T-cell (primary cell): ENCODE results near the gene IL20. TPM values are rescaled to one million over a fixed set of nuclear protein-coding genes. Genes with fewer than 3 reads are reported as not detected.

Experiments used
- ATAC-seq, 4 experiments: fragments of 200-7000 bp in 3 of 4; fragments of 150-1000 bp in 1 of 4; cut with Tn5 transposase; replicated peaks in 1 of 4; 1 replicate in 3 of 4; 2 replicates in 1 of 4; pipeline ENCODE4 v1.10.0; 2021; ENCODE audit warnings: moderate library complexity in 3 of 4, mild to moderate bottlenecking in 2 of 4, moderate number of reproducible peaks in 1 of 4
- CTCF ChIA-PET, 2 donors: fragments of 300-600 bp; sonication (Branson Sonifier 250); formaldehyde crosslinking; loops; one replicate each; lab custom pipeline; 2022; ENCODE audit warnings: antibody characterized with exemption in 2 of 2; lab: Charles Lee
- POLR2A ChIA-PET, 2 donors: fragments of 300-600 bp; sonication (Branson Sonifier 250); formaldehyde crosslinking; loops; one replicate each; lab custom pipeline; 2022; ENCODE audit warnings: antibody characterized with exemption in 2 of 2; lab: Charles Lee
- DNase-seq, 35 experiments: peaks; one replicate each; pipeline versions ENCODE4 v3.0.0 to v3.0.0-alpha.2; 2013 to 2023
- H3K27ac ChIP-seq: one replicate; pipeline ENCODE4 v1.5.1; 2013; ENCODE audit warnings: low read length
- H3K27me3 ChIP-seq, 2 experiments: replicated peaks in 1 of 2; 1 replicate in 1 of 2; 2 replicates in 1 of 2; pipeline versions ENCODE4 v1.6.1 to v1.7.0; 2013; ENCODE audit warnings: low read length in 1 of 2, mixed read lengths in 1 of 2; ENCODE audit not compliant: control insufficient read depth in 2 of 2, insufficient read depth in 2 of 2; ENCODE audit errors: extremely low read depth in 1 of 2
- H3K36me3 ChIP-seq, 2 donors: 1 replicate in 1 of 2; 2 replicates in 1 of 2; pipeline versions ENCODE4 v1.6.1 to v1.7.0; 2013; ENCODE audit warnings: low read length in 1 of 2; ENCODE audit not compliant: control insufficient read depth in 2 of 2, insufficient read depth in 1 of 2; ENCODE audit errors: extremely low read depth in 1 of 2
- H3K4me1 ChIP-seq, 2 experiments: 1 replicate in 1 of 2; 2 replicates in 1 of 2; pipeline versions ENCODE4 v1.6.1 to v1.7.0; 2013; ENCODE audit warnings: low read length in 2 of 2, mixed read lengths in 1 of 2; ENCODE audit not compliant: insufficient read depth in 2 of 2, control insufficient read depth in 1 of 2; ENCODE audit errors: extremely low read depth in 1 of 2
- H3K4me3 ChIP-seq, 2 donors: 1 replicate in 1 of 2; 2 replicates in 1 of 2; pipeline versions ENCODE4 v1.5.1 to v1.7.0; 2013; ENCODE audit warnings: mild to moderate bottlenecking in 2 of 2, low read length in 1 of 2, moderate library complexity in 1 of 2; ENCODE audit not compliant: control insufficient read depth in 1 of 2; ENCODE audit errors: extremely low read depth in 1 of 2
- H3K9me3 ChIP-seq: 2 replicates; pipeline ENCODE4 v1.7.0; 2013
- H3K27ac Mint-ChIP-seq, 2 donors: one replicate each; pipeline ENCODE4 v1.8.0; 2020 to 2021; ENCODE audit warnings: mild to moderate bottlenecking in 2 of 2, mixed read lengths in 2 of 2
- H3K27me3 Mint-ChIP-seq, 2 donors: one replicate each; pipeline ENCODE4 v1.8.0; 2021 to 2022; ENCODE audit warnings: mixed read lengths in 2 of 2
- H3K36me3 Mint-ChIP-seq: one replicate; pipeline ENCODE4 v1.8.0; 2021; ENCODE audit warnings: mixed read lengths
- H3K4me1 Mint-ChIP-seq, 3 donors: one replicate each; pipeline ENCODE4 v1.8.0; 2020 to 2022; ENCODE audit warnings: mixed read lengths in 3 of 3, mild to moderate bottlenecking in 1 of 3
- H3K4me3 Mint-ChIP-seq, 3 donors: one replicate each; pipeline ENCODE4 v1.8.0; 2020 to 2022; ENCODE audit warnings: mild to moderate bottlenecking in 3 of 3, mixed read lengths in 3 of 3, moderate library complexity in 3 of 3
- H3K9me3 Mint-ChIP-seq, 3 donors: one replicate each; pipeline ENCODE4 v1.8.0; 2020 to 2022; ENCODE audit warnings: mixed read lengths in 3 of 3
- WGBS: methylation state at CpG from one replicate; pipeline ENCODE4 v1.1.5; 2013; ENCODE audit warnings: missing lambda C conversion rate; ENCODE audit not compliant: insufficient coverage; 5-methylcytosine and 5-hydroxymethylcytosine counted together
- total RNA-seq, 35 experiments: library from RNA in 6 of 35; stranded (reverse) in 6 of 35; fragments of 120-200 nt in 1 of 35; gene quantifications; one replicate each; pipeline versions ENCODE4 v1.2.1 to v1.2.4 and lab custom pipeline; 2013 to 2026

IL20 gene
- total RNA-seq, 5 donors from 2014 or later (not counting 1 experiment from before 2014, with no cell fraction given) = not detected

DNA sequence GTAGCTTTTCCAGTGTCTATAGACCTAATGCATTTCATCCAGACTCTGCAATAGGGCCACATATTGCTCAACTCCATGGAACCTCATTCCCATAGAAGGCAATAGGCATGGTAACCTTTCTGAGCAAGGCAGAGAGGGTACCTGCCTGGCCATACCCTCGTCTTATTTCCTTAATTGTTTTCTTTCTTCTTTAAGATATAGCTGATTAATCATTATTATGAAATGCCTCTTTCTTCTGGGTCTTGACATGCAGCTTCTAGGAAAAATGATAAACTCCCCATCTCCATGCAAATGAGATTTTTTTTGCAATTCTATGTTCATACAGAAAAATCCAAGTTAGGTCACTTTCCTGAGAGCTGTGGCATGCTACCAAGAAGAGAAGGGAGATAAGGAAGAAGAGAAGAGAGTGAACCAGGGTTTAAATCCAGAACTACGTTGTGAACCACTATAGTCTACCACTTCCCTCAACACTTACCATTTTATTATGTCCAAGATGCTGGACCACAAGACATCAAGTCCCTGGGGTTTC is 33.0 kb upstream of the IL20 start:
- no peak overlapping the region for H3K4me3 ChIP-seq
- ChIA-PET CTCF (interaction anchor here in 1 of 2 donors (0.6 to 1.4 kb wide), 6 partner anchors 12 to 358 kb away, joined by 3 to 5 read pairs (median 3); no protein-coding TSS in a partner anchor), POLR2A (interaction anchor here in 1 of 2 donors (0.5 to 0.6 kb wide), 2 partner anchors 137 to 225 kb away, joined by 4 to 7 read pairs; no protein-coding TSS in a partner anchor)
- peaks cover 0 to 4% of the 10 kb centered on the region in 2 experiments for H3K27me3 ChIP-seq
- Mint-ChIP-seq H3K27ac (no peak overlapping the region), H3K36me3 (no peaks in the 10 kb centered on the region), H3K4me3 (no peak overlapping the region), H3K4me1 (peaks cover 31 to 46% (median 31%) of the 10 kb centered on the region in 3 donors), H3K9me3 (no peaks in the 10 kb centered on the region), H3K27me3 (peaks cover 0 to 7% of the 10 kb centered on the region in 2 donors)
- no peaks in the 10 kb centered on the region for H3K36me3 ChIP-seq
- H3K27ac ChIP-seq = no peak overlapping the region
- no peak for DNase-seq
- peaks cover 16 to 18% of the 10 kb centered on the region in 2 experiments for H3K4me1 ChIP-seq
- WGBS = no CpG with 5 or more reads among the region's 2 CpGs
- no peaks in the 10 kb centered on the region for H3K9me3 ChIP-seq
- no peak for ATAC-seq

DNA sequence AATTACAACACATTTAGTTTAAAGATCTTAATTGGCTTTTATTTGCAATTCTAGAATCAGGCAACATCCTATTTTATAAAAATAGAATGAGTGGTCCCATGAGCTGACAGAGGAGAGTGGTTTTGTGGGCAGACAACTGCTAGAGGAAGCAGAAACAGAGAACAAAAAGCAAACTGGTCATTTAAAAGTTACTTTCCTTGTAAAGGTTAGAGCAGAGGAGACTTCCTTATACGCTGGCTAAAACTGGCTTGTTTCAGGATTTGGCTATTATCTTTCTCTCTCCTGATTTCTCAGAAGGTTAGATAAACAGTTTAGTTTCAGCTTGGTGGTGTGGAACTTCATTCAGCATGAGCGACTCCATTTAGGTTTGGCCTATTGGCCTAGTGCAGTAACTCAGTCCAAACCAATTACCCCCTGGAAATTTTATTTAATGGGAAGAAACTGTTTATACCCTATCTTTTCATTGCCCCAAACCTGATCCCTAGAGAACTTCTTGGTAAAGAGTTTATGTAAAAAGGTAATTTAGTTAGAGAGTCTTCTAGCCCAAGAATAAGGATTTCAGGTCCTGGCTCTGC is 32.2 kb upstream of the IL20 start:
- Mint-ChIP-seq H3K9me3 (no peaks in the 10 kb centered on the region), H3K4me3 (no peak overlapping the region), H3K27me3 (peaks cover 0 to 7% of the 10 kb centered on the region in 2 donors), H3K27ac (no peak overlapping the region), H3K36me3 (no peaks in the 10 kb centered on the region), H3K4me1 (peaks cover 30 to 42% (median 31%) of the 10 kb centered on the region in 3 donors)
- Histone ChIP-seq H3K4me1 (peaks cover 16 to 18% of the 10 kb centered on the region in 2 experiments), H3K9me3 (no peaks in the 10 kb centered on the region), H3K4me3 (no peak overlapping the region), H3K27me3 (peaks cover 0 to 4% of the 10 kb centered on the region in 2 experiments), H3K36me3 (no peaks in the 10 kb centered on the region), H3K27ac (no peak overlapping the region)
- CTCF ChIA-PET = interaction anchor here in 1 of 2 donors (0.7 kb wide), 1 partner anchor 11 kb away, joined by 3 read pairs; no protein-coding TSS in a partner anchor
- POLR2A ChIA-PET = no interaction called here
- WGBS = no CpG with 5 or more reads among the region's 2 CpGs
- DNase-seq (no peak), ATAC-seq (no peak)

DNA sequence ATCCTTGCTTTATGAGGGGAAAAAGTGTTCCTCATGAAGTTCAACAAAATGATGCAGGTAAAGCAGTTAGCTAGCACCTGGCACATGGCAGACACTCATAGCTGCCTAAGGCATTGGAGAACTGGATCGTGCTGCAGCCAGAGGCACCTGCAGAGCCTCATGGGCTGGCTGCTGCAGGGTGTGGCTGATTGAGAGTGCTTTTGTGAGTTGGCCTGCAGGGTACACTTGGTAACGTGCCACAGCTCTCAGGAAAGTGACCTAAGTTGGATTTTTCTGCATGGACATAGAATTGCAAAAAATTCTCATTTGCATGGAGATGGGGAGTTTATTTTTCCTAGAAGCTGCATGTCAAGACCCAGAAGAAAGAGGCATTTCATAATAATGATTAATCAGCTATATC is 31.6 kb upstream of the IL20 start:
- no peak for ATAC-seq
- Mint-ChIP-seq H3K4me1 (peaks cover 24 to 36% (median 25%) of the 10 kb centered on the region in 3 donors), H3K27ac (no peak overlapping the region), H3K4me3 (no peak overlapping the region), H3K36me3 (no peaks in the 10 kb centered on the region), H3K27me3 (peaks cover 0 to 7% of the 10 kb centered on the region in 2 donors), H3K9me3 (no peaks in the 10 kb centered on the region)
- H3K9me3 ChIP-seq = no peaks in the 10 kb centered on the region
- ChIA-PET CTCF (no interaction called here), POLR2A (no interaction called here)
- H3K4me3 ChIP-seq = no peak overlapping the region
- DNase-seq = no peak
- H3K4me1 ChIP-seq = peaks cover 15 to 16% of the 10 kb centered on the region in 2 experiments
- WGBS = 71% methylated on average over 2 of the region's 2 CpGs
- peaks cover 0 to 4% of the 10 kb centered on the region in 2 experiments for H3K27me3 ChIP-seq
- no peak overlapping the region for H3K27ac ChIP-seq
- no peaks in the 10 kb centered on the region for H3K36me3 ChIP-seq

DNA sequence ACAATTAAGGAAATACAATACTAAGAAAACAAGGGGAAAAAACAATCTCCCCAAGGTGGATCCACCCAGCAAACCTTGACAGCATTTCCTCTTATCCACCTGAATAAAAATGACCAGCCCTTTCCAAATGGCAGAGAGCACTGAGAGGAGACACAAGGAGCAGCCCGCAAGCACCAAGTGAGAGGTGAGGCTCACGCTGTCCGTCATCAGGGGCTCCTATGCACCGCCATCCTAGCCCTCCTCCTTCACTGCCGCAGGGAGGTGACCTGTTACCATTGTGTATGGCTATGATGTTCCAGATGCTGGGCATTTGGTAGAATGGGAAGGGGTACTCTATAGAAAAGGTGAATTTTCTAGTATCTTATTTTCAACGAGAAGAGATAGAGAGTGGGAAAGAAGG is 31.2 kb upstream of the IL20 start:
- no peak overlapping the region for H3K27ac ChIP-seq
- H3K4me1 ChIP-seq = peaks cover 12 to 13% of the 10 kb centered on the region in 2 experiments
- H3K27me3 ChIP-seq = peaks cover 0 to 4% of the 10 kb centered on the region in 2 experiments
- H3K4me3 ChIP-seq = no peak overlapping the region
- no peak overlapping the region for H3K27ac Mint-ChIP-seq
- no peak for ATAC-seq
- 94% methylated on average over 4 of the region's 6 CpGs for WGBS
- CTCF ChIA-PET = no interaction called here
- peaks cover 20 to 32% (median 21%) of the 10 kb centered on the region in 3 donors for H3K4me1 Mint-ChIP-seq
- DNase-seq = no peak
- POLR2A ChIA-PET = no interaction called here
- H3K9me3 ChIP-seq = no peaks in the 10 kb centered on the region
- H3K36me3 Mint-ChIP-seq = no peaks in the 10 kb centered on the region
- H3K36me3 ChIP-seq = no peaks in the 10 kb centered on the region
- H3K9me3 Mint-ChIP-seq = no peaks in the 10 kb centered on the region
- peaks cover 0 to 7% of the 10 kb centered on the region in 2 donors for H3K27me3 Mint-ChIP-seq
- H3K4me3 Mint-ChIP-seq = no peak overlapping the region

DNA sequence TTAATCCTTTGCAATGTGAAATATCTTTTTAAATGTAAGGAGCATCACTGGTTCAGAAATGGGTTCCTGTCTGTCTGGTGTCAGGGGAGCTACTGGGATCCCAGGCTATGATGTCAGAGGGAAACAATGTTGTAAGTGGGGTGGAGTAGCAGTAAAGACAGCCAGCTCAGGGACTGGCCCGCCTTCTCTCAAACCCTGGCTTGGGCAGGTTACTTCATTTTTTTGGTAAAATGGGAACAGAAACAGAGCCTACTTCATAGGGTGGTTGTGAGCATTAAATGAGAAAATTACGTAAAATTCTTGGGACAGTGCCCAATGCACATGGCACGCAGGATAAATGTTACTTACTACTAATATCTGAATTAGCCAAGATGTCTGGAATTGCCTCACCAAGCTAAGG is 30.7 kb upstream of the IL20 start:
- no peak for ATAC-seq
- no peak overlapping the region for H3K4me3 ChIP-seq
- H3K9me3 Mint-ChIP-seq = no peaks in the 10 kb centered on the region
- 100% methylated on average over 1 of the region's 3 CpGs for WGBS
- DNase-seq = no peak
- peaks cover 0 to 7% of the 10 kb centered on the region in 2 donors for H3K27me3 Mint-ChIP-seq
- H3K36me3 ChIP-seq = no peaks in the 10 kb centered on the region
- peaks cover 7 to 9% of the 10 kb centered on the region in 2 experiments for H3K4me1 ChIP-seq
- no peak overlapping the region for H3K4me3 Mint-ChIP-seq
- H3K36me3 Mint-ChIP-seq = no peaks in the 10 kb centered on the region
- no peak overlapping the region for H3K27ac Mint-ChIP-seq
- ChIA-PET CTCF (no interaction called here), POLR2A (no interaction called here)
- peaks cover 0 to 4% of the 10 kb centered on the region in 2 experiments for H3K27me3 ChIP-seq
- H3K27ac ChIP-seq = no peak overlapping the region
- H3K9me3 ChIP-seq = no peaks in the 10 kb centered on the region
- peaks cover 15 to 27% (median 16%) of the 10 kb centered on the region in 3 donors for H3K4me1 Mint-ChIP-seq

DNA sequence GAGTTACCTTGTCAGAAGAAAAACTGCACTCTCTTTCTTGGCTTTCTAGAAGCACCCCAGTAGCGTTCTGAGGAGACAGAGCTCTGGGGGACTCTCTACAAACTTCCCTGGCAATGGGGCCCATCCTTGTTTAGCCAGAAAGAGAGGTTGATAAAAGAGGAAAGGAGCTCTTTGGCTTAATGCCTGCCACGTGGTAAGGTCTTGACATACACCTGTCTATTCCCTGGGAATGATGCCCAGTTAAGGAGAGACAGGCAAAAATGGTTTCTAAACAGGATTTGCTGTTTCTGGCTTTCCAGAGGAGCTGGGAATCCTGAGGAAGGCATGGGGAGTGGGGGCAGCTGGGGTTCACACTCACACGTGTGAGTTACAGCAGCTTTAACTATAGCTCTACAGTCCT is 30.2 kb upstream of the IL20 start:
- ATAC-seq (no peak), DNase-seq (no peak)
- no peaks in the 10 kb centered on the region for H3K36me3 Mint-ChIP-seq
- H3K27me3 Mint-ChIP-seq = peaks cover 0 to 7% of the 10 kb centered on the region in 2 donors
- no peak overlapping the region for H3K4me3 ChIP-seq
- ChIA-PET POLR2A (no interaction called here), CTCF (no interaction called here)
- WGBS = 43% methylated on average over 1 of the region's 3 CpGs
- H3K27me3 ChIP-seq = peaks cover 0 to 4% of the 10 kb centered on the region in 2 experiments
- H3K4me1 Mint-ChIP-seq = peaks cover 10 to 22% (median 12%) of the 10 kb centered on the region in 3 donors
- no peaks in the 10 kb centered on the region for H3K9me3 ChIP-seq
- H3K27ac ChIP-seq = no peak overlapping the region
- peaks cover 3 to 4% of the 10 kb centered on the region in 2 experiments for H3K4me1 ChIP-seq
- H3K9me3 Mint-ChIP-seq = no peaks in the 10 kb centered on the region
- H3K27ac Mint-ChIP-seq = no peak overlapping the region
- no peaks in the 10 kb centered on the region for H3K36me3 ChIP-seq
- H3K4me3 Mint-ChIP-seq = no peak overlapping the region
